GM12892 (cell line): ENCODE data around the gene HERC6.

Experiments
- POLR2A ChIP-seq: IDR thresholded peaks from 2 replicates; pipeline ENCODE4 v1.6.1; 2011; ENCODE audit warnings: low read depth, low read length, control low read depth
- POLR2AphosphoS5 ChIP-seq: IDR thresholded peaks from 2 replicates; pipeline ENCODE4 v1.6.1; 2011; ENCODE audit warnings: low read depth, low read length, control low read depth
- TAF1 ChIP-seq: IDR thresholded peaks from 2 replicates; pipeline ENCODE4 v1.6.1; 2011; ENCODE audit warnings: low read depth, mild to moderate bottlenecking, control low read depth, low read length, borderline replicate concordance

- TF ChIP-seq TAF1 (no peak), POLR2A (no peak), POLR2AphosphoS5 (no peak)
Observed at GRCh38 chr4:88366460-88366859, 12.2 kb upstream of the HERC6 start.
